HepG2 (cell line): ENCODE data around the gene VCL. TPM values are rescaled to one million over a fixed set of nuclear protein-coding genes. Genes with fewer than 3 reads are reported as not detected.

Source experiments
- CAMTA2 ChIP-seq: sonication (generic); formaldehyde crosslinking; IDR thresholded peaks from 2 replicates; pipeline ENCODE4 v1.4.0; 2020; ENCODE audit warnings: mild to moderate bottlenecking, missing genetic modification reagents, borderline replicate concordance
- CBX2 ChIP-seq, 2 experiments: fragments of 200-600 bp in 1 of 2; sonication (generic); formaldehyde crosslinking in 1 of 2; IDR thresholded peaks; 2 replicates each; pipeline versions ENCODE4 v1.7.0 to v1.8.1; 2018 to 2022; ENCODE audit warnings: low read depth in 2 of 2, low read length in 1 of 2, mild to moderate bottlenecking in 1 of 2, missing genetic modification reagents in 1 of 2
- LRRFIP1 ChIP-seq: sonication (generic); formaldehyde crosslinking; conservative IDR thresholded peaks from 2 replicates; pipeline ENCODE4 v1.4.0; 2020; ENCODE audit warnings: missing genetic modification reagents
- MIER2 ChIP-seq: IDR thresholded peaks from 2 replicates; pipeline ENCODE4 v1.6.1; 2016; ENCODE audit warnings: missing biosample characterization, missing genetic modification reagents
- NFE2L2 ChIP-seq: fragments of 150-350 bp; IDR thresholded peaks from 2 replicates; pipeline ENCODE4 v1.6.1; 2014; ENCODE audit warnings: low read length
- PLSCR1 ChIP-seq: sonication (generic); formaldehyde crosslinking; IDR thresholded peaks from 2 replicates; pipeline ENCODE4 v1.5.0; 2020; ENCODE audit warnings: missing genetic modification reagents, mild to moderate bottlenecking, borderline replicate concordance
- ZBTB38 ChIP-seq: sonication (generic); formaldehyde crosslinking; IDR thresholded peaks from 2 replicates; pipeline ENCODE4 v1.5.1; 2020; ENCODE audit warnings: mild to moderate bottlenecking, missing genetic modification reagents
- ZC3H4 ChIP-seq: sonication (generic); formaldehyde crosslinking; IDR thresholded peaks from 2 replicates; pipeline ENCODE4 v1.4.0; 2020; ENCODE audit warnings: missing genetic modification reagents, borderline replicate concordance
- ZMAT3 ChIP-seq: sonication (generic); formaldehyde crosslinking; conservative IDR thresholded peaks from 2 replicates; pipeline ENCODE4 v1.7.0; 2021; ENCODE audit warnings: missing genetic modification reagents
- ZNF296 ChIP-seq: sonication (generic); formaldehyde crosslinking; conservative IDR thresholded peaks from 2 replicates; pipeline ENCODE4 v1.5.0; 2020; ENCODE audit warnings: mild to moderate bottlenecking, missing genetic modification reagents
- ZNF496 ChIP-seq: sonication (generic); formaldehyde crosslinking; IDR thresholded peaks from 2 replicates; pipeline ENCODE4 v1.8.1; 2023; ENCODE audit warnings: mild to moderate bottlenecking, moderate library complexity, missing genetic modification reagents; ENCODE audit not compliant: insufficient replicate concordance
- ZNF619 ChIP-seq: sonication (generic); formaldehyde crosslinking; IDR thresholded peaks from 2 replicates; pipeline ENCODE4 v1.4.0; 2020; ENCODE audit warnings: mild to moderate bottlenecking, missing genetic modification reagents
- ZNF770 ChIP-seq: sonication (generic); formaldehyde crosslinking; IDR thresholded peaks from 2 replicates; pipeline ENCODE4 v1.5.0; 2020; ENCODE audit warnings: mild to moderate bottlenecking, missing genetic modification reagents
- polyA plus RNA-seq, 8 experiments: library from polyadenylated mRNA; depleted of rRNA in 3 of 8; stranded (reverse) in 7 of 8; unstranded in 1 of 8; fragments of >200 nt; fragmentation: Illumina TruSeq in 4 of 8; extraction: Trizol in 4 of 8; gene quantifications; 2 replicates each; pipeline versions ENCODE4 v1.2.1 to v1.2.3, GENCODE V29; 2011 to 2016; ENCODE audit warnings: low read depth in 4 of 8, missing spikeins in 1 of 8, mixed read lengths in 1 of 8; ENCODE audit not compliant: insufficient read depth in 1 of 8
- total RNA-seq, 5 experiments: library from RNA; depleted of rRNA; stranded (reverse); fragments of >200 nt; fragmentation: Illumina TruSeq; extraction: Trizol; gene quantifications; 2 replicates each; pipeline ENCODE4 v1.2.3, GENCODE V29; 2016; ENCODE audit warnings: low read depth in 1 of 5
- TF ChIP-seq, protein P1 (sequence below): IDR thresholded peaks from 2 replicates; pipeline ENCODE4 v1.6.1; 2016; ENCODE audit warnings: low read depth, missing genetic modification reagents, missing compliant biosample characterization
- TF ChIP-seq, protein P2 (sequence below): sonication (generic); formaldehyde crosslinking; IDR thresholded peaks from 2 replicates; pipeline ENCODE4 v1.5.1; 2020; ENCODE audit warnings: mild to moderate bottlenecking, missing genetic modification reagents, moderate library complexity

Gene VCL
- total and polyA plus RNA-seq, 2 of the 13 experiments (the other 11 are each of a cell fraction or from before 2014, with no cell fraction given): 17.3 to 26.9 TPM

DNA sequence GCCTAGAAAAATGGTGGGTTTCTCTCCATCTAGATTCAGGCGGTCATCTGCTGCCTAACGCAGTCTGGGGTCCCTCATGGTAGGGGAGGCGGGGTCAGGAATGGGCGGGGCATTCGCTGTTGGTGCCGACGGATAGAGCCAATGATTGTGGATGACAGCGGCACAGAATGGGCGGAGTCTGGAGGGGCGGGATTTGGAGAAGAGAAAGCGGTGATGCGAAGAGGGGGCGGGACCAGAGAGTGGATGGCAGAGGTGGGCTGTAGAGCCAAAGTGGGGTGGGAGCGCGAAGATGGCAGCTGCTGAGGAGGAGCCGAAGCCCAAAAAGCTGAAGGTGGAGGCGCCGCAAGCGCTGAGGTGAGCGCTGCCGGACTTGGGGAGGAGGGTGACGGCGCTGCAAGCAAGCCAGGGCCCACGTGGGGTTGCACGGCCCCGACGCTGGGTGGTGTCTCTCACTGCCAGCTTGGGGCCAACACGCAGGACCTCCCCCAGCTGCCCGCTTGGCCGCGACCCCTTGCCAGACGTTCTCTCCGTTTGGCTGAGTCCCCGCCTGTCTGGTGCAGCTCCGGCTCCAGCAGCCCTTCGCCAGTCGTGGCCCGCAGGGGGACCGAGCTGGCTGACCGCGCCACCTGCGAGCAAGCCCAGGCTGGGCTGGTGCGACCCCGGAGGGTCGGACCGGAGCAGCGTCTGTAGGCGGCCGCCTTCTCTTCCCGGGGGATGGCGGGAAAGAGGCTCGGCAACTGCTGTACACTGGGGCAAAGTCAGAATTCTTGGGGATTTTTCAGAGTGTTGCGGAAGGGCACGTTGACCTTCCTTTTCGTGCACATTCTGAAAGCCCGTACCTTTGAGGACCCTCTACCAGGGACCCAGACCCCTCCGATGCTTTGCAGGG, 153.3 kb downstream of the VCL start, which contains the start of gene ADK (continued):
- TF ChIP-seq, protein P1, sequence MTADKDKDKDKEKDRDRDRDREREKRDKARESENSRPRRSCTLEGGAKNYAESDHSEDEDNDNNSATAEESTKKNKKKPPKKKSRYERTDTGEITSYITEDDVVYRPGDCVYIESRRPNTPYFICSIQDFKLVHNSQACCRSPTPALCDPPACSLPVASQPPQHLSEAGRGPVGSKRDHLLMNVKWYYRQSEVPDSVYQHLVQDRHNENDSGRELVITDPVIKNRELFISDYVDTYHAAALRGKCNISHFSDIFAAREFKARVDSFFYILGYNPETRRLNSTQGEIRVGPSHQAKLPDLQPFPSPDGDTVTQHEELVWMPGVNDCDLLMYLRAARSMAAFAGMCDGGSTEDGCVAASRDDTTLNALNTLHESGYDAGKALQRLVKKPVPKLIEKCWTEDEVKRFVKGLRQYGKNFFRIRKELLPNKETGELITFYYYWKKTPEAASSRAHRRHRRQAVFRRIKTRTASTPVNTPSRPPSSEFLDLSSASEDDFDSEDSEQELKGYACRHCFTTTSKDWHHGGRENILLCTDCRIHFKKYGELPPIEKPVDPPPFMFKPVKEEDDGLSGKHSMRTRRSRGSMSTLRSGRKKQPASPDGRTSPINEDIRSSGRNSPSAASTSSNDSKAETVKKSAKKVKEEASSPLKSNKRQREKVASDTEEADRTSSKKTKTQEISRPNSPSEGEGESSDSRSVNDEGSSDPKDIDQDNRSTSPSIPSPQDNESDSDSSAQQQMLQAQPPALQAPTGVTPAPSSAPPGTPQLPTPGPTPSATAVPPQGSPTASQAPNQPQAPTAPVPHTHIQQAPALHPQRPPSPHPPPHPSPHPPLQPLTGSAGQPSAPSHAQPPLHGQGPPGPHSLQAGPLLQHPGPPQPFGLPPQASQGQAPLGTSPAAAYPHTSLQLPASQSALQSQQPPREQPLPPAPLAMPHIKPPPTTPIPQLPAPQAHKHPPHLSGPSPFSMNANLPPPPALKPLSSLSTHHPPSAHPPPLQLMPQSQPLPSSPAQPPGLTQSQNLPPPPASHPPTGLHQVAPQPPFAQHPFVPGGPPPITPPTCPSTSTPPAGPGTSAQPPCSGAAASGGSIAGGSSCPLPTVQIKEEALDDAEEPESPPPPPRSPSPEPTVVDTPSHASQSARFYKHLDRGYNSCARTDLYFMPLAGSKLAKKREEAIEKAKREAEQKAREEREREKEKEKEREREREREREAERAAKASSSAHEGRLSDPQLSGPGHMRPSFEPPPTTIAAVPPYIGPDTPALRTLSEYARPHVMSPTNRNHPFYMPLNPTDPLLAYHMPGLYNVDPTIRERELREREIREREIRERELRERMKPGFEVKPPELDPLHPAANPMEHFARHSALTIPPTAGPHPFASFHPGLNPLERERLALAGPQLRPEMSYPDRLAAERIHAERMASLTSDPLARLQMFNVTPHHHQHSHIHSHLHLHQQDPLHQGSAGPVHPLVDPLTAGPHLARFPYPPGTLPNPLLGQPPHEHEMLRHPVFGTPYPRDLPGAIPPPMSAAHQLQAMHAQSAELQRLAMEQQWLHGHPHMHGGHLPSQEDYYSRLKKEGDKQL: no peak
- TF ChIP-seq ZNF496 (CRISPR knock-in tag) (no peak), LRRFIP1 (CRISPR knock-in tag) (no peak), ZNF296 (CRISPR knock-in tag) (peak; percentile 91), ZC3H4 (CRISPR knock-in tag) (no peak), ZNF770 (CRISPR knock-in tag) (no peak), NFE2L2 (no peak), ZMAT3 (CRISPR knock-in tag) (no peak), CAMTA2 (no peak), MIER2 (CRISPR knock-in tag) (no peak), ZNF619 (CRISPR knock-in tag) (no peak), CBX2 (IDR thresholded peaks at IDR 0.05; ENCODE audit: low read depth, low read length) (no peak), CBX2 (CRISPR knock-in tag; IDR thresholded peaks at IDR 0.05; ENCODE audit: low read depth) (no peak), ZBTB38 (CRISPR knock-in tag) (peak; percentile 53; the same call in 1 of the 2 replicates), PLSCR1 (CRISPR knock-in tag) (no peak)
- TF ChIP-seq, protein P2, sequence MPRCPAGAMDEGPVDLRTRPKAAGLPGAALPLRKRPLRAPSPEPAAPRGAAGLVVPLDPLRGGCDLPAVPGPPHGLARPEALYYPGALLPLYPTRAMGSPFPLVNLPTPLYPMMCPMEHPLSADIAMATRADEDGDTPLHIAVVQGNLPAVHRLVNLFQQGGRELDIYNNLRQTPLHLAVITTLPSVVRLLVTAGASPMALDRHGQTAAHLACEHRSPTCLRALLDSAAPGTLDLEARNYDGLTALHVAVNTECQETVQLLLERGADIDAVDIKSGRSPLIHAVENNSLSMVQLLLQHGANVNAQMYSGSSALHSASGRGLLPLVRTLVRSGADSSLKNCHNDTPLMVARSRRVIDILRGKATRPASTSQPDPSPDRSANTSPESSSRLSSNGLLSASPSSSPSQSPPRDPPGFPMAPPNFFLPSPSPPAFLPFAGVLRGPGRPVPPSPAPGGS (CRISPR knock-in tag): peak; percentile 75; the same call in 1 of the 2 replicates
